HCT116 (cell line): ENCODE data around the gene MYO3B. TPM values are rescaled to one million over a fixed set of nuclear protein-coding genes. Genes with fewer than 3 reads are reported as not detected.

Experiments
- ATAC-seq: fragments of 200-7000 bp; cut with Tn5 transposase; 2 replicates; pipeline ENCODE4 v1.9.1; 2020; ENCODE audit warnings: mild to moderate bottlenecking, moderate library complexity
- BruUV-seq: library from RNA; stranded (reverse); fragments of 400-500 nt; replicated peaks from 2 replicates; lab custom pipeline; 2021; lab: Mats Ljungman, UMichigan
- CTCF ChIA-PET: fragments of 300-600 bp; sonication (Branson Sonifier 250); formaldehyde crosslinking; loops from one replicate; lab custom pipeline; 2021; ENCODE audit warnings: antibody characterized with exemption; lab: Charles Lee
- POLR2A ChIA-PET: fragments of 300-600, 350-600 bp; sonication (Branson Sonifier 250); formaldehyde crosslinking; loops from one replicate; lab custom pipeline; 2021; ENCODE audit warnings: antibody characterized with exemption; lab: Charles Lee
- RAD21 ChIA-PET, 2 experiments: fragments of 300-600 bp; sonication (Branson Sonifier 250); formaldehyde crosslinking; loops; one replicate each; lab custom pipeline; 2023; ENCODE audit warnings: low total read pairs in 2 of 2; ENCODE audit not compliant: uncharacterized antibody in 2 of 2, unreplicated experiment in 2 of 2, low non-redundant PET in 1 of 2; lab: Charles Lee
- DNase-seq: peaks from one replicate; pipeline ENCODE4 v3.0.0-alpha.2; 2010; ENCODE audit warnings: low read depth, low spot score
- H2AFZ ChIP-seq: fragments of 200-600 bp; shearing (Covaris generic), sonication (generic); 2 replicates; pipeline ENCODE4 v1.6.1; 2017; ENCODE audit warnings: low read depth, mixed run types, mixed read lengths, antibody characterized with exemption, low read length; ENCODE audit not compliant: poor library complexity, severe bottlenecking
- H3K27ac ChIP-seq: 2 replicates; pipeline ENCODE4 v1.5.1; 2012; ENCODE audit warnings: low read depth, low read length
- H3K27me3 ChIP-seq: fragments of 200-600 bp; sonication (generic); 2 replicates; pipeline ENCODE4 v1.6.1; 2016; ENCODE audit warnings: mixed run types, low read length, mixed read lengths; ENCODE audit not compliant: insufficient read depth
- H3K36me3 ChIP-seq, 2 experiments: fragments of 200-500 bp in 1 of 2; fragments of 200-600 bp in 1 of 2; sonication (Bioruptor generic) in 1 of 2; sonication (generic) in 1 of 2; 2 replicates each; pipeline versions ENCODE4 v1.5.1 to v1.6.1; 2014 to 2016; ENCODE audit warnings: low read length in 2 of 2, inconsistent platforms in 1 of 2, mixed read lengths in 1 of 2, mixed run types in 1 of 2; ENCODE audit not compliant: insufficient read depth in 2 of 2, control insufficient read depth in 1 of 2
- H3K4me1 ChIP-seq, 2 experiments: fragments of 200-600 bp in 1 of 2; sonication (generic) in 1 of 2; 2 replicates each; pipeline versions ENCODE4 v1.5.1 to v1.6.1; 2012 to 2017; ENCODE audit warnings: low read length in 2 of 2, inconsistent platforms in 1 of 2, mild to moderate bottlenecking in 1 of 2, mixed read lengths in 1 of 2, mixed run types in 1 of 2, moderate library complexity in 1 of 2; ENCODE audit not compliant: insufficient read depth in 2 of 2, control insufficient read depth in 1 of 2
- H3K4me2 ChIP-seq: fragments of 200-600 bp; sonication (generic); 2 replicates; pipeline ENCODE4 v1.6.1; 2017; ENCODE audit warnings: mixed run types, low read length, mixed read lengths
- H3K4me3 ChIP-seq, 2 experiments: fragments of 200-600 bp in 1 of 2; sonication (generic) in 1 of 2; replicated peaks in 1 of 2; 2 replicates each; pipeline ENCODE4 v1.5.1; 2011 to 2016; ENCODE audit warnings: low read length in 2 of 2, control low read depth in 1 of 2, low read depth in 1 of 2, mild to moderate bottlenecking in 1 of 2, mixed read lengths in 1 of 2, mixed run types in 1 of 2
- H3K79me2 ChIP-seq: fragments of 200-600 bp; sonication (generic); 2 replicates; pipeline ENCODE4 v1.6.1; 2017; ENCODE audit warnings: mild to moderate bottlenecking, mixed run types, low read length, moderate library complexity, mixed read lengths; ENCODE audit not compliant: insufficient read depth
- H3K9ac ChIP-seq: fragments of 200-600 bp; sonication (generic); 2 replicates; pipeline ENCODE4 v1.6.1; 2016; ENCODE audit warnings: low read length, mixed read lengths
- H3K9me2 ChIP-seq: fragments of 200-600 bp; sonication (generic), shearing (Covaris generic); 2 replicates; pipeline ENCODE4 v1.6.1; 2017; ENCODE audit warnings: mixed run types, mild to moderate bottlenecking, moderate library complexity; ENCODE audit not compliant: insufficient read depth
- H3K9me3 ChIP-seq, 2 experiments: fragments of 200-500 bp in 1 of 2; fragments of 200-600 bp in 1 of 2; sonication (Bioruptor generic) in 1 of 2; sonication (generic) in 1 of 2; 2 replicates each; pipeline ENCODE4 v1.6.1; 2014 to 2017; ENCODE audit warnings: low read length in 2 of 2, mixed read lengths in 2 of 2, inconsistent platforms in 1 of 2, low read depth in 1 of 2, mild to moderate bottlenecking in 1 of 2, mixed run types in 1 of 2, moderate library complexity in 1 of 2; ENCODE audit not compliant: control insufficient read depth in 1 of 2, insufficient read depth in 1 of 2
- H4K20me1 ChIP-seq: fragments of 200-600 bp; sonication (generic), shearing (Covaris generic); 2 replicates; pipeline ENCODE4 v1.6.1; 2017; ENCODE audit warnings: mixed run types, mild to moderate bottlenecking, moderate library complexity; ENCODE audit not compliant: insufficient read depth
- ELF1 ChIP-seq: IDR thresholded peaks from 2 replicates; pipeline ENCODE4 v1.6.1; 2012; ENCODE audit warnings: low read depth, borderline replicate concordance
- EZH2 ChIP-seq: fragments of 200-600 bp; sonication (generic); IDR thresholded peaks from 2 replicates; pipeline ENCODE4 v1.6.1; 2017; ENCODE audit warnings: antibody characterized with exemption, mixed run types
- FOSL1 ChIP-seq: IDR thresholded peaks from 2 replicates; pipeline ENCODE4 v1.6.1; 2012; ENCODE audit warnings: low read depth
- POLR2A ChIP-seq: IDR thresholded peaks from 2 replicates; pipeline ENCODE4 v1.7.0; 2011; ENCODE audit warnings: borderline replicate concordance; ENCODE audit not compliant: insufficient read depth, insufficient read length; ENCODE audit errors: extremely low read depth
- POLR2AphosphoS5 ChIP-seq: IDR thresholded peaks from 2 replicates; pipeline ENCODE4 v1.6.1; 2011; ENCODE audit warnings: mild to moderate bottlenecking, low read depth, low read length, moderate library complexity
- RAD21 ChIP-seq: IDR thresholded peaks from 2 replicates; pipeline ENCODE4 v1.6.1; 2012; ENCODE audit warnings: low read depth, mild to moderate bottlenecking
- SIN3A ChIP-seq: IDR thresholded peaks from 2 replicates; pipeline ENCODE4 v1.6.1; 2012; ENCODE audit warnings: low read depth
- SP1 ChIP-seq: IDR thresholded peaks from 2 replicates; pipeline ENCODE4 v1.6.1; 2012; ENCODE audit warnings: low read depth
- YY1 ChIP-seq: IDR thresholded peaks from 2 replicates; pipeline ENCODE4 v1.6.1; 2011; ENCODE audit warnings: low read length, low read depth, moderate library complexity, mild to moderate bottlenecking; ENCODE audit not compliant: insufficient replicate concordance; ENCODE audit errors: extremely low read depth
- ZFX ChIP-seq: fragments of 450-650 bp; IDR thresholded peaks from 2 replicates; pipeline ENCODE4 v1.6.1; 2017
- intact Hi-C: fragments of 100-400 bp; cut with micrococcal nuclease; formaldehyde crosslinking; loops from 2 replicates; pipeline ENCODE4 v1.10.0; 2022
- total RNA-seq: library from RNA; stranded (reverse); gene quantifications from one replicate; pipeline ENCODE4 v1.2.1, GENCODE V29; 2021; ENCODE audit not compliant: unreplicated experiment
- TF ChIP-seq, protein P1 (sequence below): IDR thresholded peaks from 2 replicates; pipeline ENCODE4 v1.6.1; 2012
- TF ChIP-seq, protein P2 (sequence below): IDR thresholded peaks from 2 replicates; pipeline ENCODE4 v1.6.1; 2011; ENCODE audit warnings: mild to moderate bottlenecking, low read length, moderate library complexity; ENCODE audit not compliant: insufficient replicate concordance; ENCODE audit errors: extremely low read depth

The MYO3B gene
- total RNA-seq, 1 experiment from 2014 or later = not detected

DNA sequence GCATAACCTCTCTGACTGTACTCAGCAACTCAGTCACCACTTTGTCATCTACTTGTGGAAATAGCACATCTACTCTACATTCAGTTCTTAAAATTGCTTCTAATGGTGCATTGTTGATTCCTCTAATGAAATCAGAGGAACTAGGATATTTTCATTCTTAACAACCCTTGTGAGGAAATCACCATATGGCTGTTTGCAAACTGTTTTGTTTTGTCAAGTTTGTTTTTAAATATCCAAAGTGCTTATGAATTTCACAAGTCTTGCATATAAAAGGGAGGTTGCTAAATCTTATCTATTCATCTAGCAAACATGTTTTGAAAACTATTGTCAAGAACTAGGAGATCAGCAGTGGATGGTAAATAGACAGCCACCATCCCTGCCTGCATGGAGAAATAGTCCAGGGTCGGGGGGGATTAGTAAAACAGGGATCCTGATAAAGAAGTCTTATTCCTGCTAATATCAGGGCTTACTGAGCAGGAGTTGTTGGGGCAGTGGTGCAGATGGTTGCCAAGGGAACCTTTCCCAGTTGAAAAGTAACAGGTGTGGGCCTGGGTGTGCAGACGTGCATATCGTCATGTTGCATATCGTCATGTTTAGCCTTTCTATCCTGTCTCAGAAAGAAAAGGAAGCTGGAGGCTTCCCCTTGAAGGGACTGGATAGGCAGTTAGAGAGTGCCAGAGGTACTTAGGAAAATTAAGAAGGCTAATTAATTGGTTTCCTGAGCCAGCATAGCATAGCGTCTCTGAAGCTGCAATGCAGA, 7.5 kb upstream of the MYO3B start:
- no peaks in the 10 kb centered on the region for H3K4me1 ChIP-seq
- no peak for TF ChIP-seq POLR2A
- TF ChIP-seq SP1 = no peak
- no peak for TF ChIP-seq POLR2AphosphoS5
- no peak for TF ChIP-seq RAD21
- TF ChIP-seq ELF1 = no peak
- TF ChIP-seq YY1 = no peak
- no peak for TF ChIP-seq EZH2
- TF ChIP-seq, protein P1, sequence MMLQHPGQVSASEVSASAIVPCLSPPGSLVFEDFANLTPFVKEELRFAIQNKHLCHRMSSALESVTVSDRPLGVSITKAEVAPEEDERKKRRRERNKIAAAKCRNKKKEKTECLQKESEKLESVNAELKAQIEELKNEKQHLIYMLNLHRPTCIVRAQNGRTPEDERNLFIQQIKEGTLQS = no peak
- TF ChIP-seq FOSL1 = no peak
- TF ChIP-seq, protein P2, sequence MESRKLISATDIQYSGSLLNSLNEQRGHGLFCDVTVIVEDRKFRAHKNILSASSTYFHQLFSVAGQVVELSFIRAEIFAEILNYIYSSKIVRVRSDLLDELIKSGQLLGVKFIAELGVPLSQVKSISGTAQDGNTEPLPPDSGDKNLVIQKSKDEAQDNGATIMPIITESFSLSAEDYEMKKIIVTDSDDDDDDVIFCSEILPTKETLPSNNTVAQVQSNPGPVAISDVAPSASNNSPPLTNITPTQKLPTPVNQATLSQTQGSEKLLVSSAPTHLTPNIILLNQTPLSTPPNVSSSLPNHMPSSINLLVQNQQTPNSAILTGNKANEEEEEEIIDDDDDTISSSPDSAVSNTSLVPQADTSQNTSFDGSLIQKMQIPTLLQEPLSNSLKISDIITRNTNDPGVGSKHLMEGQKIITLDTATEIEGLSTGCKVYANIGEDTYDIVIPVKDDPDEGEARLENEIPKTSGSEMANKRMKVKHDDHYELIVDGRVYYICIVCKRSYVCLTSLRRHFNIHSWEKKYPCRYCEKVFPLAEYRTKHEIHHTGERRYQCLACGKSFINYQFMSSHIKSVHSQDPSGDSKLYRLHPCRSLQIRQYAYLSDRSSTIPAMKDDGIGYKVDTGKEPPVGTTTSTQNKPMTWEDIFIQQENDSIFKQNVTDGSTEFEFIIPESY = no peak
- no peak for TF ChIP-seq SIN3A
- no peak for TF ChIP-seq ZFX
- TF ChIP-seq, all 23 proteins: peak for 0
- Histone ChIP-seq H4K20me1 (no peaks in the 10 kb centered on the region), H3K9me2 (no peaks in the 10 kb centered on the region), H3K36me3 (no peaks in the 10 kb centered on the region), H3K79me2 (no peaks in the 10 kb centered on the region), H3K27ac (no peak overlapping the region), H2AFZ (no peak overlapping the region), H3K27me3 (no peaks in the 10 kb centered on the region), H3K4me2 (no peak overlapping the region), H3K9me3 (no peaks in the 10 kb centered on the region), H3K9ac (no peak overlapping the region), H3K4me3 (no peak overlapping the region)
- RAD21 ChIA-PET = no interaction called here
- DNase-seq (no peak), ATAC-seq (no peak)
- no TSS peak for BruUV-seq
- intact Hi-C loops = no loop called here
- POLR2A ChIA-PET = no interaction called here
- CTCF ChIA-PET = no interaction called here
